ENCODE results near the gene U2AF1. TPM values are rescaled to one million over a fixed set of nuclear protein-coding genes. Genes with fewer than 3 reads are reported as not detected.
"Not testable (repeated sequence)": the region's sequence is repeated elsewhere in the genome, so short reads cannot be mapped to it uniquely, and the experiment has no call there.

Gene U2AF1, protein sequence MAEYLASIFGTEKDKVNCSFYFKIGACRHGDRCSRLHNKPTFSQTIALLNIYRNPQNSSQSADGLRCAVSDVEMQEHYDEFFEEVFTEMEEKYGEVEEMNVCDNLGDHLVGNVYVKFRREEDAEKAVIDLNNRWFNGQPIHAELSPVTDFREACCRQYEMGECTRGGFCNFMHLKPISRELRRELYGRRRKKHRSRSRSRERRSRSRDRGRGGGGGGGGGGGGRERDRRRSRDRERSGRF
- total RNA-seq = 10 to 100 TPM; 35.6 to 91.9 (median 76.6) TPM

DNA sequence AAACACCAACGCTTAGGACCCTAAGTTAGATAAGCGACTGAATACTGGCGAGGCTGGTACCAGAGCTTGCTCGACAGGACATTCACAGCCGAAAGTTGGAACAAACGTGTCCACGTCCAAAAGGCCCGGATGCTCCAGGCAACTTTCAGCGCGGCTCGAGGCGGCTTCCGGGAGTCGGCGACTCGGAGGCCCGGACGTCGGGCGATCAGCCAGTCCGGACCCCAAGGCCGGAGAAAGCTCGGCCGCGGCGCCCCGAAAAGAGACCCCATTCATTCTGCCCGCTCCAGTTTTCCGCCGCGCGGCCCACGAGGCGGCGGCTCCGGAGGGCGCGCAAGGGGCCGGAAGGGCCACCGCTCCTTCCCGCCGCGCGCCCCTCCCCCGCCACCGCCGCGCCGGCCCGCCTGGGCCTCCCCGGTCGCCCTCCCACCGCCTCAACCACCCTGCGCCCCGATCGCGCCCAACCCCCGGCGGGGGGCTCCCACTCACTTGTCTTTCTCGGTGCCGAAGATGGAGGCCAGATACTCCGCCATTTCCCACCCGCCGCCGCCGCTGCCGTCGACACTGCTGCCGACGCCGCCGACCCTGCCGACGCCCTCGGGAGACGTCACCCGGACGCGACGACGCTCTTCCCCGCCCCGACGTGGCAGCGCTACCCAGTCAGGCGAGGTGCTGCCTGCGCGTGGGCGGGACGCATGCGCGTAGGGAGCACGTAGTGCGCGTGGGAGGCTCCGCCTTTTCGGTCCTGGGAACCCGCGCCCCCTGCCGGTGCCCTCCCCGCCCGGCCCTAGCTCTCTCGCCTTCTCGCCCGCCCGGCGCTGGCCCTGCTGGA lies at the start of gene U2AF1:
U2AF1 (minus strand) TSS at position 606 of the 829 bp plus-strand sequence; CDS start at position 530, 76 bp downstream.
- peak; percentile 23 for DNase-seq (ENCODE audit: low spot score)
- ATAC-seq (ENCODE audit: low FRiP score) = peak; percentile 97

DNA sequence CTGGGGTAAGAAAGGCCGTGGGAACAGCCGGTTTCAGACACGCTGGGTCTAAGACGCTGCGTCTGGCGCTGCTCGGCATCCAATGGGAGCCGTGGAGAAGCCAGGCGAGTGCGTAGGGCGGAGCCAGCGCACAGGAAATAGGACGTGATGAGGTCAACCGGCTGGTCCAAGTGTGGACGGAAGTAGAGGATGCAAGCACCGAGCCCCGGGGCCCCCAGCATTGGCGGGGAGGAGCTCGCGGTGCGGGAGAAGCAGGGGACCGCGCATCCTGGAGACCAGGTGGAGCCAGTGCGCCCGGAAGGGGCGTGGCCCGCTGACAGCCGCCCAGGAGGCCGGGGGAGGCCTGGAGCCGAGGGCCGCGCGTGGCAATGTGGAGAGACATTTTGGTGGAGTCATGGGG lies 46.2 kb upstream of the U2AF1 start:
- not testable (repeated sequence) for ATAC-seq (ENCODE audit: low FRiP score); DNase-seq (ENCODE audit: low spot score)

DNA sequence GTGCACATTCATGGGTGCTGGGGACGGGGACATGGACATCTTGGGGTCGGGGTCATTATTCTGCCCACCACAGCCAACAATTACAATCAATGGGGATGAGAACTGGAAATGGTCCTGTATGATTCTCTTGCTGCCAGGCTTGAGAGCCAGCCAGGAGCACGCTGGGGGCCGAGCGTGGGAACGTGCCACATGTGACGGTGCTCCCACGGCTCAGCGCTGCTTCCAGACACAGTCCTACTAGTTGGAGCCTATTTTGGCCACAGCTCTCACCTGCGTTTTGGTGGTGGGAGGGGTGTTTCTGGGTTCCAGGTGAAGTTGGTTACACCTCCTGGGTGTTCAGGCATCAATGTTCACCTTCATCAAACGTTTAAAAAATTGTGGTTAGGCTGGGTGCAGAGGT lies 42.0 kb upstream of the U2AF1 start:
- not testable (repeated sequence) for DNase-seq (ENCODE audit: low spot score); ATAC-seq (ENCODE audit: low FRiP score)

DNA sequence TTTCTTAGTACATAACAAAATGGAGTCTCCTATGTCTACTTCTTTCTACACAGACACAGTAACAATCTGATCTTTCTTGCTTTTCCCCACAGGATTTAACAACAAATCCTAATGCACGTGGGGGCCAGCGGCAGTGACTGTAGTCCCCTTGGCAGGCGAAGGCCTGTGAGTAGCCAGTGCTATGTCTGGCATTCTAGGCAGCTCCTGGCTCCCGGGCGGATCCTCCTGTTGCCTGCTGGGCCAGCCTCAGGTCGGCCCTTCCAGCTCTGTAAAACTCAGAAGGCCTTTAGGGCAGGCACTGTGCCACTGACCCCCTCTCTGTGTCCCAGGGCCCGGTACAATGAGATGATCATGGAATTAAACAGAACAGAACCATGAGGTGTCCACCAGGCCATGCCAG lies 40.6 kb upstream of the U2AF1 start:
- DNase-seq (ENCODE audit: low spot score); ATAC-seq (ENCODE audit: low FRiP score): not testable (repeated sequence)

DNA sequence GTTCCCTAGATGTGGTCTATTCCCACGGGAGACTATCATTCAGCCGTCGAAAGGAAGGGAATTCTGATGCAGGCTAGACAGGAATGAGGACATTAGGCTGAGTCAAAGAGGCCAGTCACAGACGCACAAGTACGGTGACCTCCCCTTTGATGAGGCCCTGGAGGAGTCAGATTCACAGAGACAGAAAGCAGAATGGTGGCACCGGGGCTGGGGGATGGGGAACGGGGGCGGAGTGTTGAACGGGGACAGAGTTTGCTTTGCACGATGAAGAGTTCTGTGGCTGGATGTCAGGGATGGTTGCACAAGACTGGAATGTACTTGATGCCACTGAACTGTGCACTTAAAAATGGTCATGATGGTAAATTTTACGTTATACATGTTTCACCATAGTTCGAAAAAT lies 39.3 kb upstream of the U2AF1 start:
- not testable (repeated sequence) for DNase-seq (ENCODE audit: low spot score); ATAC-seq (ENCODE audit: low FRiP score)

DNA sequence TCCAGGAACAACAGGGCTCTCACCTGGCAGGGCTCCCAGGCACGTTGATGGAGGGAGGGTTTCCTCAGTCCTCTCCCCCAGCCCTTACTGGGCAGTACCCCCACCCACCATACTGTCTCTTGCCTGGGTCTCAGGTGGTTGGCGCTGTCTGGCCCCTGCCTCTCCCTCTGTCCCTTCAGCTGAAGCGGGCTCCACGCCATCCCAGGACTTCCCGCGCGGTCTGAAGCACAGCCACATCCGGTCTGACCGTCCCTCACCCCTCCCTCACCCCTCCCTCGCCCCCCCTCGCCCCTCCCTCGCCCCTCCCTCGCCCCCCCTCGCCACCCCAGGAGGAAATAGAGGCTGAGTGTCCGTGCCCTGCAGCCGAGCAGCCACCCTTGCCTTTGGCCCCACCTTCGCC lies 34.0 kb upstream of the U2AF1 start:
- not testable (repeated sequence) for DNase-seq (ENCODE audit: low spot score); ATAC-seq (ENCODE audit: low FRiP score)

DNA sequence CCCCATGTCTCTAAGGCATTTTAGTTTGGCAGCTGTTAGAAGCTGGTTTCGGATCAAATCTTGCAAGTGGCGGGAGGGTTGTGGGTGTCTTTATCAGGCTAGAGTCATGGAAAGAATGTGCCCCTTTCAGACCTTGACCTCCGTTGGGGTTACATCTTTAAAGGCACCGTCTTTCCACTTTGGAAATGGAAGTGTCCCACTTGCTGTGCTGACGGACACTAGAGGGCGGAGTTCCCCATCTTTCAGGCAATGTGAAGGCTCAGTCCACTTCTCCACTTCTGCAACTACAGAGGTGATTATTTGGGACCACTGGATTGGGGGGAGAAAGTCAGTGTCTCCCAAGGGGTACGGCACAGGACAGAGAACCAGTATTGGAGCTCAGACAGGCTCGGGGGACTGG lies 31.6 kb upstream of the U2AF1 start:
- not testable (repeated sequence) for DNase-seq (ENCODE audit: low spot score); ATAC-seq (ENCODE audit: low FRiP score)

DNA sequence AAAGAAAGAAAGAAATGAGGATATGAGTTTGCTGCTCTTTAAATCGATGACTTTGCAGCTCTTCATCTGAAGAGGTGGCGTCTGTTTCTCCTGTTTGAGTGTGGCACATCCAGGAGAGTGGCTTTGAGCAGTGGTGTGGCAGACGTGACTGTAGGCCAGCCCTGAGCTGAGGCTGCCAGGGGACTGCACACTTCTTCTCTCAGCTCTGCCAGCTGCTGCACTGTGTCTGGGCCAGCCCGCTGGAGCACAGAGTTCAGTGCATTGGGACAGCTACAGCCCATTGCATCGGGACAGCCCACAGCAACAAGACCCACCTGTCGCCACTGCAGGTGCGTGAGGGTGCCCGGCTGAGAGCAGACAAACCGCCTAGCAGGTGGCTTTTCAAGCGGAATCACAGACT lies 27.1 kb upstream of the U2AF1 start:
- not testable (repeated sequence) for DNase-seq (ENCODE audit: low spot score); ATAC-seq (ENCODE audit: low FRiP score)

DNA sequence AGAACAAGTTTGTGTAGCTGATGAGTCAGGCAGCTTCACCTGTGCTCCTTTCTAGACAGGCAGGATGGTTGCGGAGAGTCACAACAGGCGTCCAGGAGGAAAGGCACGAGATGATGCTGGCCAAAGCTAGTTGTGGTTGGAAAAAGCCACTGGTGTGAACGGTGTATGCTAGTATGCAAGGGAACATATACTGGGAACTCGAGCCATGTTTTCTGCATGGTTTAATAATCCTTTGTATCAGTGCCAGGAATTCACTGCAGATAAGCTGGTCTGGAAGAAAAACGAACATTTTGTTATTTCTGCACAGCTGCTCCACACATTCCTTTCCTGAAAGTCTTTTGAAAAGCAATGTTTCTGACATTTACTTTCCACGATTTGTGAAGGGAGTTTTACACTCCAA lies 22.7 kb upstream of the U2AF1 start:
- not testable (repeated sequence) for ATAC-seq (ENCODE audit: low FRiP score); DNase-seq (ENCODE audit: low spot score)

DNA sequence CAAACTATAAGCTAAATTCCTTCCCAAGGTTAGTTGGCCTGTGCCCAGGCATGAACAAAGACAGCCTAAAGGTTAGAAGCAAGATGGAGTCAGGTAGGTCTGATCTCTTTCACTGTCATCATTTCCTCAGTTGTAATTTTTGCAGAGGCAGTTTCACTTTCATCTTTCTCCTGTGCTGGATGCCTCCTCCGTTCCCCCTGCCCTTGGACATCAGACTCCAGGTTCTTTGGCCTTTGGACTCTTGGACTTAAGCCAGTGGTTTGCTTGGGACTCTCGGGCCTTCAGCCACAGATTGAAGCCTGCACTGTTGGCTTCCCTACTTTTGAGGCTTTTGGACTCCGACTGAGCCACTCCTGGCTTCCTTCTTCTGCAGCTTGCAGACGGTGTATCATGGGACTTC lies 8.6 kb upstream of the U2AF1 start:
- DNase-seq (ENCODE audit: low spot score); ATAC-seq (ENCODE audit: low FRiP score): not testable (repeated sequence)

DNA sequence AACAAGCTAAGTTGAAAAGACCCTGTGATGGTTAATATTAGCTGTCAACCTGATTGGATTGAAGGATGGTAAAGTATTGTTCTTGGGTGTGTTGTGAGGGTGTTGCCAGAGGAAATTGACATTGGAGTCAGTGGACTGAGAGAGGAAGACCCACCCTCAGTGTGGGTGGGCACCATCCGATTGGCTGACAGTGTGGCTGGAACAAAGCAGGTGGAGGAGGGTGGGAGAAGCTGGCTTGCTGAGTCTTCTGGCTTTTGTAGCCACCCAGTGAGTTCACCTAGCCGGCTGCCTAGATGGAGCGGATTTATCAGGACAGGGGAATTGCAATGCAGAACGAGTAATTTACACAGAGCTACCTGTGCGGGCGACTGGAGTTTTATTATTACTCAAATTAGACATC lies 7.1 kb upstream of the U2AF1 start:
- not testable (repeated sequence) for DNase-seq (ENCODE audit: low spot score); ATAC-seq (ENCODE audit: low FRiP score)

DNA sequence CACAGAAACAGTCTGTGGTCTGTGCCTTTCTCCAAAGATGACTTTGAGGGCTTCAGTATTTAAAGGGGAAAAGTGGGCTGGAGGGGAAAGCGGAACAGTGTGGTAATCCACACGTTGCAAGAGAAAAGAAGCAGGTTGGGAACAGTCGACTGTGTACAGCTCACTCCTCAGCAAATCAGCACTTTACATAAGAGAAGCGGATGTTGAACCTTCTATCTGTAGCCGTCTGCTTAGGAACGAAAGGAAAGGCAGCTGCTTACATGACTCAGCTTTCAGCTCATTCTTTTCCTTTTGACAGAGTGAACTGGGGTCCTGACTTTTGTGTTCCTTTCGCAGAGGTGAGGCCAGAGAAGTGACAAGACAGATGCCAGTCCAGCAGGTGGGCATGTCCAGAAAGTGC lies 1.6 kb upstream of the U2AF1 start:
- ATAC-seq (ENCODE audit: low FRiP score); DNase-seq (ENCODE audit: low spot score): not testable (repeated sequence)

DNA sequence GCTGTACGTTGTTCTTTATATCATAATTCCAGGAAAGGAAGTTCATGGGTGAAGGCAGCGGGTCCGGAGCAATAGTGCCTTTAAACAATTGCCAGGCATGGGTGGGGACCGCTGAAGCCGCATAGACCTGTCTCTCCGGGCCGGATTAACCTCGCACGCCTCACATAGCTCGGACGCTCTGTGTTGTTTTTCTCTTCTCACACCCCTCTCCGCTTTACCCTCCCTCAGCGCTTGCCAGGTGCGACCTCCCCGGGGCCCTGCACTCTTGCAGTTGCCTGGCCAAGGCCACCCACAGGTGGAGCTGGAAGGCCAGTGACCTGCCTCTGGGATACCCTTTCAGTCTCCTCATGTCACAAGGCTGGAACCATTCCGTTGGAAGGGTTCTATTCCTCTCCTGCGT lies 807 bp upstream of the U2AF1 start:
- not testable (repeated sequence) for DNase-seq (ENCODE audit: low spot score); ATAC-seq (ENCODE audit: low FRiP score)

DNA sequence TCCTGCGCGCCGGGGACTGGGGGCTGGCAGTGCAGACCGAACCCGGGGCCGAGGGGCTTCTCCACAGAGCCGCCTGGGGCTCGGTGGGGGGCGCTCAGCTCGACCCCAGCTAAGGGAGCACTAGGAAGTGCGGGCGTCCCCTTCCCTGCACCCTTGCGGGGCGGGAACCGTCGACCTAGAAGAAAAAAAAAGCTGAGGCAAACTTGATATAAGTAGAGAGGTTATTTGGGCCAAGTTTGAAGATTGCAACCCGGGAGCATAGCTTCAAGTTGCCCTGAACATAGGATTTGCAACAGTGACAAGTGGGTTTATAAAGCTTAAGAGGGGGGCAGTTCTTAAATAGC lies 396 bp upstream of the U2AF1 start:
- ATAC-seq (ENCODE audit: low FRiP score); DNase-seq (ENCODE audit: low spot score): not testable (repeated sequence)

DNA sequence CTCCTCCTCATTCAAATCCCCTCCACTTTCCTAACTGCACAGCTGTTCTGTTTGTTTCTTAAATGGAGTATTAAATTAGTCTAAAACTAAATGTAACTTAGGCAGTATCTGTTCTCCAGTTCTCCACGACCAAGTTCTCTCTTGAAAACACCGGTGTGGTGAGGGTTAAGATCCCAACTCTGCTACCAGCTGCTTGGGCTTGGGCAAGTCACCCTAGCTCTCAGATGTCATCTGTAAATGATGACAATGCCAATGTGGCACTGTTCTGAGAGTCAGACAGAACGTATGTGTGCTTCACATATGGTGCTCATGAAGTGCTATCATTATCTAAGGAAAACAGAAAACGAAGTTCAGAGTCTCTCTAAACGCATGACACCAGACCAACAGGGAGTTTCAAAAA lies 2.7 kb downstream of the U2AF1 start:
- not testable (repeated sequence) for ATAC-seq (ENCODE audit: low FRiP score); DNase-seq (ENCODE audit: low spot score)

DNA sequence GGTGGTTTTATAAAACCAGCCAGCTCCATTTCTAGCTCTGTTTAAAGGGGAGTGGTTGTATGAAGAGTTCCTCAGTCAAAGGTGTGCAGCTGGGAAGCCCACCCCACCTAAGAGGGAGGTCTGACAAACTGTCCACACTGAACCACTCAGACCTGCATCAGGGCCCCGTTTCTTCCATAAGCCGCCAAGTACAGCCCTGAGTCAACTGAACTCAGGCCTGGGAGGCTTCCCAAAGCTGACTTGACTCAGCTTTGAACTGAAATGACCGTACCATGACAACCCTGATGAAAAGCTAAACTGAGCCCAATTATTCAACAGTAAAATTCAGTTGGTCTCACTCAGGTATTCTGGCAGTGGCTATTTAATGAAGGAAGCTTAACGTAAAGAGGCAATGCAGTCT lies 5.1 kb downstream of the U2AF1 start:
- ATAC-seq (ENCODE audit: low FRiP score); DNase-seq (ENCODE audit: low spot score): not testable (repeated sequence)

DNA sequence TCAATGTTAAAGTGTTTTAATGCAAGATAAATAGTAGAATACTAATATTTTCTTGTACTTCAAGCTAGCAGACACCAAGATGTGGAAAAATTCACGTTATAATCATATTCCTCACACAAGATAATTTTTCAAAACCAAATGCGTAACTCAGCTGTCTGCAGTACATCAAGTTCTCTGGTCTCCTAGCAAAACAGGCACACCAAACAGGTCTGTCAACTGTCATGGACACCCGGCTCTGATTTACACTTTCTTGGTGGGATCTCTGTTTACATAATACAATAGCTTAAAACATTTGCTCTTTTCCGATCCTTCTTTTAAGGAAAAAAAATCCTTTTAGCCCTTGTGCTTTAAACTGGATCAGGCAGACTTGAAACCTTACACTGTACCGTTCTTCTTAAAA lies 5.7 kb downstream of the U2AF1 start:
- not testable (repeated sequence) for DNase-seq (ENCODE audit: low spot score)

DNA sequence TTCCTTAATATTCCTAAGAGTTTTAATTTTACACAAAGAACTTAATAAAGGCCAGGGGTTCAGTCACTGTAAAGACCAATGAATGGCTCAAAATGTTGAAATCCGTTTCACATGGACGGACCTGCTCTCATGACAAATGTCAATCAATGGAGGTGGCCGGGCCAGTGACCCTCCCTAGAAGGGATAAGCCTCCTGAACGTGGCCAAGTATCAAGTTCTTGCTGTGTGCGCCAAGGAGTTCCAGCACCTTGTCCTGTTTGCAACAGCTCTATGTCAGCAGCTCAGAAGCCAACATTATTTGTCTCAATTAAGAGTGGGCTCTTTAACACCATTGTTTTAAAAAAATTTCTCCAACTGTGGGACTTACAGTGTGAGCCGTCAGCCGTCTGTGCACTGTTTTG lies 6.4 kb downstream of the U2AF1 start:
- ATAC-seq (ENCODE audit: low FRiP score); DNase-seq (ENCODE audit: low spot score): not testable (repeated sequence)

More for the DNA sequence above, 5.7 kb downstream of the U2AF1 start:
- not testable (repeated sequence) for ATAC-seq (ENCODE audit: low FRiP score)

DNA sequence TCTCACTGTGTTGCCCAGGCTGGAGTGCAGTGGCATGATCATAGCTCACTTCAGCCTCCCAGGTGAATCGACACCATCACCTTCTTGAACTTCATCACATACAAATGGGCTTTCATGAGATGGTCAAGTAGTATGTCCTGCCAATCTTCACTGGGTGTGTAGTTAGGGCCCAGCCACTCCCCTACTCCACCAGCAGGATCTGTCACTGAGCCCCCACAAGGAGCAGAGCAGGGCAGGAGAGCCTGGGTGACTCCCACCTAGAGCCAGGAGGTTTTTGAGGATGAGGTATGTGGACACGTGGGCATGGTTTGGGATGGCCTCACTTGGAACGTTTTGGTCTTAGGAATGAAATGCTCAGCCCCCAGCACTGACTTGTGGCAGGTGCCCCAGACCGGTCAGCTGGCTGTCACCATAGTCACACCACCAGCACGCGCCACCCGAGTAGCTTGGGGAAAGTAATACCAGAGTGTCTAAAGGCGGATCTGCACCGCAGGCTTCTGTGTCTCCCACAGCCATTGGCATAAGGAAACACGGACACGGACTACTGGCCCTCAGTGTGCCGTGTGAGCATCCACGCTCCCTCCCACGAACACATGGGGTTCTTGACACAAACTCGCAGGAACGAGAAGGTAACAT lies 15.3 kb downstream of the U2AF1 start:
- not testable (repeated sequence) for ATAC-seq (ENCODE audit: low FRiP score); DNase-seq (ENCODE audit: low spot score)

DNA sequence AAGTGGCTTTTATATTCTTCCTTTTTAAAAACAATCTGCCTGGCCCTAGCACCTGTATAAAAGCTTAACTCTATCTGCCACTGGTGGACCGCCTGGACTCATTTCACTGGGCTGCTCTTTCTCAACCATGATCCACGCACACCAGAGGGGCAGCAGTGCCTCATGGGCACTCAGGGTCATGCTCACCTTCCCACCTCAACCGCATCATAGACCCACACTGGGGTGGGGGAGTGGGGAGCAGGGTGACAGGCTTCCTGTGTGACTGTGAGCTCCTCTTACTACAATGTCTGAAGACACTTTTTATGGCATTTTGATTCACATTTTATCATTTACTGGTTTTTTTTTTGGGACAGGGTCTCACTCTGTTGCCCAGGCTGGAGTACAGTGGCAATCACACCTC lies 16.4 kb downstream of the U2AF1 start:
- not testable (repeated sequence) for DNase-seq (ENCODE audit: low spot score); ATAC-seq (ENCODE audit: low FRiP score)

Data from omental fat pad (tissue), 4 donors.